Activated CD4-positive, alpha-beta T cell treated with anti-CD3 and anti-CD28 coated beads, Interleukin-2, amount 50 U/mL, for 1 hour (primary cell): ENCODE measurements around the gene DNAAF5.

Source experiments
- DNase-seq: peaks from one replicate; pipeline ENCODE4 v3.0.0-alpha.2; 2020

The DNAAF5 gene

GRCh38 chr7:770741-771166, 44.3 kb downstream of the DNAAF5 start:
- no peak for DNase-seq

- no peak for DNase-seq
These were observed 44.9 kb downstream of the DNAAF5 start for GRCh38 chr7:771234-772004.

GRCh38 chr7:772005-772294, 45.5 kb downstream of the DNAAF5 start:
- no peak for DNase-seq

GRCh38 chr7:772392-772791, 45.9 kb downstream of the DNAAF5 start:
- no peak for DNase-seq

- no peak for DNase-seq
These were observed 46.5 kb downstream of the DNAAF5 start for GRCh38 chr7:772861-773621.

DNA sequence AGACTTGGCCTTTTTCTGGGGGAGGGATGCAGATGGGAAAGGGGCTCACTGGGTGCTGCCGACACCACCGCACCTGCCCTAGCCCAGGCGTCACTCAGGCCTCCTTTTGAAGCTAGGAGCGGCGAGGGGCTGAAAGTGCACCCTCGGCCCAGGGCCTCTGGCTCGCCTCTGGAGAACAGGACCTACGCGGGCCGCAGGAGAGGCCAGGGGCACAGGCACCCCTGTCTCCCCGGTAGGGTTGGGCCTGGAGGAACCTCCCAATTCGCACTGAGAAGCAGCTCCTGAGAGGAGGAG, 47.1 kb downstream of the DNAAF5 start:
- DNase-seq, result no peak

- peak; percentile 67 for DNase-seq
These were observed 47.9 kb downstream of the DNAAF5 start for GRCh38 chr7:774161-775109.

DNA sequence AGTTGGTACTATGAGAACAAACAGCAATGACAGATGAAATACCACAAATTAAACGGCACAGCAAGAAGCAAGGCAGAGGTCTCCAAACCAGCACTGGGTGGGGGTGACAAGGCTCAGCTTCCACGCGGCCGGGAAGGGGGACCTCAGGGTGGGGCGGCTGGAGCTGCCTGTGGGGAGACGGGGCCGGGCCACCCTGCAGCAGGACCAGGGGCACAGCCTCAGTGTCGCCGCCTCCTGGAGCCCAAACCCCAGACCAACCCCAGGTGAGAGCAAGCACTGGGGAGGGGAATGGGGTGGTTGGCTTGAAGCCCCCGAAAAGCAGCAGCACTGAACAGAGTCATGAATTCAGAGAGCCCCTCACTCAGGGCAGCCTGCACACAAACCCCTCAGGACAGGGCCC, 49.9 kb downstream of the DNAAF5 start:
- DNase-seq, result no peak

DNA sequence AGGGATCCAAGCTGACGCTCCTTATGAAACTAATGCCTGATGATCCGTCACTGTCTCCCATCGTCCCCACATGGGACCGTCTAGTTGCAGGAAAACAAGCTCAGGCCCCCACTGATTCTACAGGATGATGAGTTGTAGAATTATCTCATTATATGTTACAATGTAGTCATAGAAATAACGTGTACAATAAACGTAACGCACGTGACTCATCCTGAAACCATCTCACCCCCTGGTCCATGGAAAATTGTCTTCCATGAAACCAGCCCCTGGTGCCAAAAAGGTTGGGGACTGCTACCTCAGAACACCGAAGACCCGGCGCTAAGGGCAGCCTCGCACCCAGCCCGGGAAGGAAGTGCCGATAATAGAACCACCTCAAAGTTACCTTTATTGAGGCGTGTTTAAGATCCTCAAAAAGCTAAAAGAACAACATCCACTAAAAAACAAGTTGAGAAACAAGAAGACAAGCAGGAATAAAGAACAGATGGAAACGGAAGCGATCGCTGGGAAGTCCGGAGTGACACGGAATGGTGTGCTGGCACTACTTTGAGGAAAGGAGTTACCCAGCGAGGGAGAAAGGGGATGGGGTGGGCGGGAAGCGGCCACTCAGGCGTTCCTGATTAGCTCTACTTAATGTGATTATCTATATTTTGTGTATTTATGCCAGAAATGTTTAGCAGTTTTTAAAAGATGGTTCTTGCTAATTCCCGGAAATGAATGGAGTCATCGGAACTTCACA, 50.7 kb downstream of the DNAAF5 start:
- no peak for DNase-seq

GRCh38 chr7:777728-778078, 51.2 kb downstream of the DNAAF5 start:
- no peak for DNase-seq

DNA sequence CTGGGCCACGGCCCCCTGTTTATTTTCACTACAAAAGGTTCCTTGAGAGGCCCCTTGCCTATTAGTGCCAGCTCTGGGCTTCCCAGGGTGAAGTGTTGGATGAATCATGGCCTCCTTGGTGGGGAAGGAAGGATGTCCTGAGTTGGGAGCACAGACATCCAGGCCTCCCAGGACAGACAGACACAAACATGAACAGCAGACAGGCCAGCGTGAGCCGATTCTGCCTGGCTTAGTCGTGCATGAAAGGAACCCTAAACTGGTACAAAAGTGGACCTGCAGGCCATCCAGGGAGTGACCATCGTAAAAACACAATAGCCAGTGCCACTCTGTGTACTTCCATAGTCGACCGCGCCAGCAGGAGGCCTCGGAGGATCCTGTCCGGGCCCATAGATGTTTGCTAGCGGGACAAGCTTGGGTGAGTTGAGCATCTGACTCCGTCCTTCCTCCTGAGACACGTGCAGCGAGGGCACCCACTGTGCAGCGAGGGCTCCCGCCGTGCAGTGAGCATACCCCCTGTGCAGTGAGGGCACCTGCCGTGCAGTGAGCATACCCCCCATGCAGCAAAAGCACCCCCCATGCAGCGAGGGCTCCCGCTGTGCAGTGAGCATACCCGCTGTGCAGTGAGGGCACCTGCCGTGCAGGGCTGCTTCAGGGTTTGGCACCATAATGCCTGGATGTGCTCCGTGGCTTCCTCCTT, 51.9 kb downstream of the DNAAF5 start:
- no peak for DNase-seq

GRCh38 chr7:778968-779451, 52.5 kb downstream of the DNAAF5 start:
- DNase-seq, result no peak

DNA sequence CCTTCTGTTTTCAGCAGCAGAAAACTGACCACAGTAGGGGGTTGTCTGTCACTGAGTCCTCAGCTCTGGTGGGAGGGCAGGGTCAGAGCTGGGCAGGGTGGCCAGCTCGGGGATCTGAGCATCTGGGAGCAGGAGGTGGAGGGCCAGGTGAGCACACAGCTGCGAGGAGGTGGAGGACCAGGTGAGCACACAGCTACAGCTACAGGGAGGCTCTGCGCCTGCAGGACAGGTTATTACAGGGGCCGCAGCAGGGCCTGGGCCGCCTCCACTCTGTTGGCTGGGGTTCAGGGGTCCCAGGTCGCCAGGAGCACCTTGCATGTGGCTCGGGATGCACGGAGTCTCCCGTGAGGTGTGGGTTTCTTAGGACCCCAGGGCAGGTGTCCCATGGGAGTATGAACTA, 53.0 kb downstream of the DNAAF5 start:
- no peak for DNase-seq

DNA sequence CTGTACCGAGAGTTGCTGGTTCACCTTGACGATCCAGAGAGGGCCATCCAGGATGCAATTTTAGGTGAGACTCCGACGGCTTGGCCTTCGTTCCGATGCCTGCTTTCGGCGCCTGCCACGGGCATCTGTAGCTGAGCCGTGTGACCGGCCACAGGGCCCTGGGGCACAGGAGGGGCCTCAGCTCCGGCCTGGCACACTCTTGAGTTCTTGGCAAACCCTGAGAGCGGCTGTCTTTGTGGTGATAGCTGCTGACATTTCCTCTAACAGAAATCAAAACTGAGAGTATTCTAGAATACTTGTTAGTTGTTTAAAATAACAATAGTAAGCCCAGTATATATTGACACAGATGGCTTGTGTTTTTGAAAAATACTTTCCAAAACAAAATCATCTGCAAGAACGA, 53.6 kb downstream of the DNAAF5 start:
- DNase-seq, result no peak

DNA sequence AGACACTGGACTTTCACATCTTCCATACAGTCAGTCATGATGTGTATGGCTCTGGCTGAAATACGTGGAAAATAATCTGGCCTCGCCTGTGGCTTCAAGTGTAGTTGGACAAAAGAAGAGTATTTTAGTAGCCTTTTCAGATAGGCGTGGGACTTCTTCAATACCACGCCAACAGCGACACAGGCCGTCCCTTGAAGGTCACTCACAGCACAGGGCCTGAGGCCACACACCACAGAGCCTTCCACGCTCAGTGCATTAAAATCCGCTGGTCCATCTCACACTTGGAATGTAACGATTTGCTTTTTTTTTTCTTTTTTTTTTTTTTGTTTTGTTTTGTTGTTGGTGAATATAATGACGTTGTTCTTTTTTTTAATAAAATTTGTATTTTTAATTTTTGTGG, 54.0 kb downstream of the DNAAF5 start:
- no peak for DNase-seq

GRCh38 chr7:781186-781849, 54.8 kb downstream of the DNAAF5 start:
- DNase-seq, result no peak

GRCh38 chr7:781936-782529, 55.5 kb downstream of the DNAAF5 start:
- no peak for DNase-seq

GRCh38 chr7:782718-783449, 56.4 kb downstream of the DNAAF5 start:
- no peak for DNase-seq

DNA sequence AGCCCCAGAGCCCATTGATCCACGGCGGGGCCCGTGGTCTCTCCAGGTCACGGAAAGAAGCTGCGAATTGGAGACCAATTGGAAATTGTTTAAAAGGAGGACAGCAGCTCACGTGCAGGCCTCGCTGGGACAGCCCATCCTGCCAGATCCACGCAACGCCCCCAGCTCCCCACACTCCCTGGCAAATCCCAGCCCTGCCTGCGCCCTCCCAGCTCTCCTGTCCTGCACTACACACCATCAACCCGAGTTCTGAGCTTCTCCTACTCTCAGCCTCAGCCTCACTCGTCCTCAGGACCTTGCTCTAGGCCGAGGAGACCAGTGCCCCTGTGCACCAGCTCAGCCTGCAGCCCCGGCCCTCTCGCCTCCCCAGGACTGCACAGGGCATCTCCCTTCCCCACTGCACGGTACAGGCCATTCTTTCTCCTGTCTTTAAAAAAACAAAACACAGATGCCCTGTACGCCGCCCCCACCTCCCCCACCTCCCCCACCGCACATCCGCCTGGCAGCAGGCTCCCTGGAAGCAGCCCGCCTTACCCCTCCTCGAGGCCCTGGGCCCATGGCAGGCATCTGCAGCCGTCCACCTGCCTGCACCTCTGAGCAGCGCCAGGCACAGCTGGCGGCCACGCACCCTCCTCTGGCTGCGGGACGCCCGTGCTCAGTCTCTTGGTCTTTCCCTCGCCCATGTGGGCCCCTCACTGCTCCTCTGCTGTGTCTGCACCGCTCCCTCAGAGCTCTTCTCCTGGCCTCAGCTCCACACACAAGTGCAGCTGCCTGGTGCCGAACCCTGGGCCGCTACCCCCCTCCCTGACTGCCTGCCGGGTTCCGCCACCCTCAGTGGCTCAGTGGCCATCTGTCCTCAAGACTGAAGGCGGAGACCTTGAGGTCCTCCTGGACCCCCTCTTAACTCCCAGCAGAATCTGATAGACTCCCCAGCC, 57.3 kb downstream of the DNAAF5 start:
- no peak for DNase-seq
